CD4-positive, alpha-beta memory T cell (primary cell): ENCODE results near the gene DOCK10. TPM values are rescaled to one million over a fixed set of nuclear protein-coding genes. Genes with fewer than 3 reads are reported as not detected.

Experiments
- CTCF ChIA-PET: fragments of 350-600 bp; sonication (Branson Sonifier 250); formaldehyde crosslinking; loops from one replicate; lab custom pipeline; 2021; ENCODE audit warnings: inconsistent platforms; ENCODE audit not compliant: partially characterized antibody; lab: Charles Lee
- POLR2A ChIA-PET: fragments of 350-600 bp; sonication (Branson Sonifier 250); formaldehyde crosslinking; loops from one replicate; lab custom pipeline; 2021; ENCODE audit not compliant: partially characterized antibody; lab: Charles Lee
- DNase-seq, 5 donors: peaks; one replicate each; pipeline versions ENCODE4 v3.0.0 to v3.0.0-alpha.2; 2020 to 2022; ENCODE audit warnings: mixed read lengths in 1 of 5
- H3K27ac ChIP-seq: one replicate; pipeline ENCODE4 v1.7.0; 2013; ENCODE audit warnings: low read depth, low read length
- H3K27me3 ChIP-seq: 2 replicates; pipeline ENCODE4 v1.7.0; 2013; ENCODE audit warnings: mild to moderate bottlenecking, low read length, moderate library complexity; ENCODE audit not compliant: insufficient read depth
- H3K36me3 ChIP-seq: 2 replicates; pipeline ENCODE4 v1.7.0; 2013; ENCODE audit warnings: mild to moderate bottlenecking, low read length, moderate library complexity; ENCODE audit not compliant: insufficient read depth
- H3K4me1 ChIP-seq: 2 replicates; pipeline ENCODE4 v1.7.0; 2013; ENCODE audit warnings: mild to moderate bottlenecking, low read length, moderate library complexity; ENCODE audit not compliant: insufficient read depth
- H3K4me3 ChIP-seq, 2 donors: one replicate each; pipeline ENCODE4 v1.7.0; 2013; ENCODE audit warnings: low read length in 2 of 2, mild to moderate bottlenecking in 1 of 2
- H3K9me3 ChIP-seq, 2 donors: one replicate each; pipeline ENCODE4 v1.7.0; 2013; ENCODE audit warnings: low read length in 2 of 2, control low read depth in 1 of 2; ENCODE audit not compliant: control insufficient read depth in 1 of 2
- H3K27ac Mint-ChIP-seq, 7 donors: one replicate each; pipeline ENCODE4 v1.8.0; 2020 to 2021; ENCODE audit warnings: mixed read lengths in 7 of 7, mild to moderate bottlenecking in 6 of 7, inconsistent platforms in 3 of 7, moderate library complexity in 3 of 7
- H3K27me3 Mint-ChIP-seq, 2 donors: one replicate each; pipeline ENCODE4 v1.8.0; 2020 to 2021; ENCODE audit warnings: mixed read lengths in 2 of 2
- H3K36me3 Mint-ChIP-seq, 2 donors: one replicate each; pipeline ENCODE4 v1.8.0; 2020 to 2021; ENCODE audit warnings: mixed read lengths in 2 of 2, inconsistent platforms in 1 of 2, mild to moderate bottlenecking in 1 of 2
- H3K4me1 Mint-ChIP-seq, 4 donors: one replicate each; pipeline ENCODE4 v1.8.0; 2020 to 2021; ENCODE audit warnings: mixed read lengths in 4 of 4, mild to moderate bottlenecking in 1 of 4
- H3K4me3 Mint-ChIP-seq, 8 donors: one replicate each; pipeline ENCODE4 v1.8.0; 2020 to 2021; ENCODE audit warnings: mixed read lengths in 8 of 8, mild to moderate bottlenecking in 7 of 8, moderate library complexity in 6 of 8, inconsistent platforms in 3 of 8
- H3K9me3 Mint-ChIP-seq, 8 donors: one replicate each; pipeline ENCODE4 v1.8.0; 2020 to 2021; ENCODE audit warnings: mixed read lengths in 8 of 8, mild to moderate bottlenecking in 5 of 8, inconsistent platforms in 3 of 8, moderate library complexity in 1 of 8
- intact Hi-C: fragments of 100-400 bp; cut with micrococcal nuclease; formaldehyde crosslinking; loops from one replicate; pipeline ENCODE4 v1.15.1; 2023
- polyA plus RNA-seq, 2 donors: library from polyadenylated mRNA; unstranded; fragments of 300-500 nt; fragmentation: Illumina TruSeq; gene quantifications; one replicate each; pipeline ENCODE4 v1.2.3, GENCODE V29; 2021
- total RNA-seq, 2 experiments: library from RNA; stranded (reverse); gene quantifications; one replicate each; pipeline ENCODE4 v1.2.3, GENCODE V29; 2021

Gene DOCK10
- total and polyA plus RNA-seq, 4 experiments from 2014 or later = 26.0 to 186 (median 125) TPM

DNA sequence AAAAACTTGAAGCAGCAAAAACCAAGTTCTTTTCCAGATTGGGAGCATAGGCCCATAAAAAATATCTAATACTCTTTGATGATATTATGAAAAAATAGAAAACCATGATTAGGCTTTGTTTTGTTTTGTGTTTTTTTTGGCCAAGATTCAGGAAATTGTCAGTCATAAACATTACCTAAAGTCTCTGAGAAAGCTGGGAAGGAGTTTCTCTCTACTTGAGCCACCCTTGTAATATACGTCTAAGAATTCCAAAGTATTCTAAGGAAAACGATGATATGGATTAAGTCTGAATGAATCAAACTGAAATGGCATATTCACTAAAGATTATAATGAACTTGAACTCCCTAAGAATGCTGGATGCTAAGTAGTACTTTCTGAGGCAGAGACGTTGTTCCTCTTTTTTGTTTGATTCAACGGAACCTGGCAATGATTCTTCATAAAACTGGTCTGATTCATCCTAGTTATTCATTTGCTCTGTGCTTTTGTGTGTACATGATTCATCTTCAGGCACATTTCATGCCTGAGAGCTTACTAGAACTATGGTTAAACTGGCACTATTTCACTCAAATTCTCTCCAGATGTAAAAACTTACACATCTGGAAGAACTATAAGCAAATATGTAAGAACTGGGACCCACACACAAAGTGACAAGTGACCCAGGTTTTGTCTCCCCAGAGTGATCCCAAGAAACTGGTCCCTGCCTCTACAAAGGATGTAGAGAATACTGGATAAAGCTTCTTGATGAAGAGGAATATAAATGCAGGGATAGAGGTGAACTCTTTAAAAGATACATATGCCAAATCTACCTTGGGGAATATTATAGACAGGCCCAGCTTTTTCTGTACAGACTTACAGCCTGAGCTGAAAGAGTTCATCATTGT, 159.7 kb downstream of the DOCK10 start:
- Mint-ChIP-seq H3K27ac (peak overlapping the region in 6 of 7 donors; percentile 19 to 88 (median 64)), H3K4me1 (peaks cover 38 to 53% (median 39%) of the 10 kb centered on the region in 4 donors), H3K27me3 (no peaks in the 10 kb centered on the region), H3K4me3 (peak overlapping the region in 3 of 8 donors; percentile 3 to 15 (median 5)), H3K9me3 (peaks cover 0 to 2% (median 0%) of the 10 kb centered on the region in 8 donors), H3K36me3 (peaks cover 78 to 90% of the 10 kb centered on the region in 2 donors)
- intact Hi-C loops = no loop called here
- ChIA-PET CTCF (interaction anchor here (0.8 to 5.5 kb wide), 3 partner anchors 45 to 126 kb away, joined by 3 to 34 read pairs (median 3); no protein-coding TSS in a partner anchor), POLR2A (interaction anchor here (1.3 kb wide), 1 partner anchor 28 kb away, joined by 3 read pairs; no protein-coding TSS in a partner anchor)
- Histone ChIP-seq H3K27ac (no peak overlapping the region), H3K9me3 (no peaks in the 10 kb centered on the region), H3K4me1 (peaks cover 36% of the 10 kb centered on the region), H3K27me3 (no peaks in the 10 kb centered on the region), H3K36me3 (peaks cover 55% of the 10 kb centered on the region), H3K4me3 (no peak overlapping the region)
- DNase-seq = no peak

GRCh38 chr2:224881846-224882245, 160.4 kb downstream of the DOCK10 start:
- no peaks in the 10 kb centered on the region for H3K27me3 Mint-ChIP-seq
- H3K27me3 ChIP-seq = no peaks in the 10 kb centered on the region
- H3K4me3 ChIP-seq = no peak overlapping the region
- no peak for DNase-seq
- H3K27ac ChIP-seq = no peak overlapping the region
- peak overlapping the region in 6 of 8 donors; percentile 1 to 64 (median 37) for H3K4me3 Mint-ChIP-seq
- peaks cover 62% of the 10 kb centered on the region for H3K36me3 ChIP-seq
- H3K9me3 Mint-ChIP-seq = peaks cover 0 to 2% (median 0%) of the 10 kb centered on the region in 8 donors
- peaks cover 36% of the 10 kb centered on the region for H3K4me1 ChIP-seq
- peaks cover 38 to 46% (median 39%) of the 10 kb centered on the region in 4 donors for H3K4me1 Mint-ChIP-seq
- intact Hi-C loops = no loop called here
- H3K27ac Mint-ChIP-seq = peak overlapping the region; percentile 39 to 88 (median 72)
- peaks cover 84 to 90% of the 10 kb centered on the region in 2 donors for H3K36me3 Mint-ChIP-seq
- H3K9me3 ChIP-seq = no peaks in the 10 kb centered on the region
- POLR2A ChIA-PET = interaction anchor here (1.3 kb wide), 1 partner anchor 29 kb away, joined by 3 read pairs; no protein-coding TSS in a partner anchor
- CTCF ChIA-PET = interaction anchor here (1.7 kb wide), 1 partner anchor 121 kb away, joined by 6 read pairs; no protein-coding TSS in a partner anchor

- intact Hi-C loops = no loop called here
- H3K4me3 Mint-ChIP-seq = peak overlapping the region in 1 of 8 donors; percentile 32
- Histone ChIP-seq H3K9me3 (no peaks in the 10 kb centered on the region), H3K36me3 (peaks cover 73% of the 10 kb centered on the region), H3K4me1 (peaks cover 12% of the 10 kb centered on the region), H3K4me3 (no peak overlapping the region), H3K27ac (no peak overlapping the region), H3K27me3 (no peaks in the 10 kb centered on the region)
- peaks cover 10 to 13% (median 11%) of the 10 kb centered on the region in 4 donors for H3K4me1 Mint-ChIP-seq
- no peak for DNase-seq
- no peaks in the 10 kb centered on the region for H3K9me3 Mint-ChIP-seq
- no peaks in the 10 kb centered on the region for H3K27me3 Mint-ChIP-seq
- peak overlapping the region in 6 of 7 donors; percentile 3 to 66 (median 42) for H3K27ac Mint-ChIP-seq
- H3K36me3 Mint-ChIP-seq = peaks cover 82 to 92% of the 10 kb centered on the region in 2 donors
- POLR2A ChIA-PET = interaction anchor here (1.1 kb wide), 1 partner anchor 24 kb away, joined by 4 read pairs; no protein-coding TSS in a partner anchor
- CTCF ChIA-PET = interaction anchor here (0.9 kb wide), 1 partner anchor 126 kb away, joined by 3 read pairs; no protein-coding TSS in a partner anchor
Observed at GRCh38 chr2:224876522-224876921, 165.7 kb downstream of the DOCK10 start.

GRCh38 chr2:224875841-224876240, 166.4 kb downstream of the DOCK10 start:
- CTCF ChIA-PET = interaction anchor here (0.9 kb wide), 1 partner anchor 127 kb away, joined by 3 read pairs; no protein-coding TSS in a partner anchor
- Histone ChIP-seq H3K4me1 (peaks cover 5% of the 10 kb centered on the region), H3K4me3 (no peak overlapping the region), H3K9me3 (no peaks in the 10 kb centered on the region), H3K36me3 (peaks cover 79% of the 10 kb centered on the region), H3K27ac (no peak overlapping the region), H3K27me3 (no peaks in the 10 kb centered on the region)
- H3K9me3 Mint-ChIP-seq = no peaks in the 10 kb centered on the region
- no peak for DNase-seq
- peaks cover 5 to 11% (median 9%) of the 10 kb centered on the region in 4 donors for H3K4me1 Mint-ChIP-seq
- intact Hi-C loops = no loop called here
- no peaks in the 10 kb centered on the region for H3K27me3 Mint-ChIP-seq
- peak overlapping the region in 4 of 7 donors; percentile 7 to 70 (median 44) for H3K27ac Mint-ChIP-seq
- POLR2A ChIA-PET = interaction anchor here (1.1 kb wide), 1 partner anchor 25 kb away, joined by 4 read pairs; no protein-coding TSS in a partner anchor
- H3K4me3 Mint-ChIP-seq = no peak overlapping the region
- peaks cover 82 to 91% of the 10 kb centered on the region in 2 donors for H3K36me3 Mint-ChIP-seq

DNA sequence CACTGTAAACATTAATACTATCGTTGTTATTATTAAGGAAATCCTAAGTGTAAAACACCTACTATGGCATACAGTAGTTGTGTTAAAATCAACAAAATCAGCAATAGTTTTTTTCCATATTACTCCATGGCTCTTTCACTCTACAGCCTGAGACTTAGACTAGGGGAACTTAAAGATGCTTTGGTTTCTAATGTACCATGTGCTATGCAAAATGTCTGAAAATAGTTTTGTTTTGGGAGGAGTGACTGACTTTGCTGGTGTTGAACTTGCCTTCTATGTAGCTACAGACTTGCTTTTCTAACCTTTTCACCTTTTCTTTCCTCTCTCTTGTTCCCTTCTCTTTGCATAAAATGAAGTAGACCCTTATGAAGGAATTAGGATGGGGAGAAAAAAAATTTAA, 167.1 kb downstream of the DOCK10 start:
- intact Hi-C loops = no loop called here
- Mint-ChIP-seq H3K36me3 (peaks cover 81 to 89% of the 10 kb centered on the region in 2 donors), H3K27ac (peak overlapping the region in 4 of 7 donors; percentile 14 to 70 (median 44)), H3K4me3 (no peak overlapping the region), H3K4me1 (peaks cover 3 to 11% (median 6%) of the 10 kb centered on the region in 4 donors), H3K9me3 (no peaks in the 10 kb centered on the region), H3K27me3 (no peaks in the 10 kb centered on the region)
- Histone ChIP-seq H3K4me3 (no peak overlapping the region), H3K9me3 (no peaks in the 10 kb centered on the region), H3K27ac (no peak overlapping the region), H3K36me3 (peaks cover 79% of the 10 kb centered on the region), H3K4me1 (no peaks in the 10 kb centered on the region), H3K27me3 (no peaks in the 10 kb centered on the region)
- POLR2A ChIA-PET = interaction anchor here (1.1 kb wide), 1 partner anchor 26 kb away, joined by 4 read pairs; no protein-coding TSS in a partner anchor
- no peak for DNase-seq
- CTCF ChIA-PET = interaction anchor here (1.5 kb wide), 1 partner anchor 127 kb away, joined by 5 read pairs; no protein-coding TSS in a partner anchor

DNA sequence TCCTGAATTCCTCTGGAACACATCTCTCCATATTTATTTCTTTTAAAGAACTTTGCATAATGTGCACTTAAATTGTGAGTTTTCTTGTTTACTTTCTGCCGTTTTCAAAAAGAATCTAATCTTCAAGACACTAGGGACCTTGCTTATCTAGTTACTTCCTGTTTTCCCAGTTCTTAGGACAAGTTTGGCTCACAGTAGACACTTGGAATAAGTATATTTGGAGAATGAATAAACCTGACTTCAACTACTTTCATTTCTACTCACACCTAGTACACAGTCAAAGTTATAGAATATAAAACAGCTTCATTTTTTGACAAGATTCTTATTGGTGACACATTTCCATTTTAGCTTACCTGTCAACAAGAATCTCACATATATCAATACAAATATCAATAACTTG, 170.5 kb downstream of the DOCK10 start:
- H3K9me3 ChIP-seq = no peaks in the 10 kb centered on the region

More for the DNA sequence above, 170.5 kb downstream of the DOCK10 start:
- ChIA-PET CTCF (interaction anchor here (0.9 kb wide), 1 partner anchor 132 kb away, joined by 3 read pairs; no protein-coding TSS in a partner anchor), POLR2A (no interaction called here)
- no peak for DNase-seq
- H3K4me3 ChIP-seq = no peak overlapping the region
- Mint-ChIP-seq H3K4me3 (no peak overlapping the region), H3K36me3 (peaks cover 74 to 86% of the 10 kb centered on the region in 2 donors), H3K9me3 (no peaks in the 10 kb centered on the region), H3K4me1 (peaks cover 3 to 13% (median 8%) of the 10 kb centered on the region in 4 donors), H3K27ac (peak overlapping the region in 3 of 7 donors; percentile 12 to 59 (median 48)), H3K27me3 (no peaks in the 10 kb centered on the region)
- intact Hi-C loops = no loop called here
- no peak overlapping the region for H3K27ac ChIP-seq
- no peaks in the 10 kb centered on the region for H3K4me1 ChIP-seq
- peaks cover 76% of the 10 kb centered on the region for H3K36me3 ChIP-seq
- no peaks in the 10 kb centered on the region for H3K27me3 ChIP-seq
